T-cell (primary cell): ENCODE data around the gene FGD3. TPM values are rescaled to one million over a fixed set of nuclear protein-coding genes. Genes with fewer than 3 reads are reported as not detected.

Source experiments
- ATAC-seq, 4 experiments: fragments of 200-7000 bp in 3 of 4; fragments of 150-1000 bp in 1 of 4; cut with Tn5 transposase; replicated peaks in 1 of 4; 1 replicate in 3 of 4; 2 replicates in 1 of 4; pipeline ENCODE4 v1.10.0; 2021; ENCODE audit warnings: moderate library complexity in 3 of 4, mild to moderate bottlenecking in 2 of 4, moderate number of reproducible peaks in 1 of 4
- CTCF ChIA-PET, 2 donors: fragments of 300-600 bp; sonication (Branson Sonifier 250); formaldehyde crosslinking; loops; one replicate each; lab custom pipeline; 2022; ENCODE audit warnings: antibody characterized with exemption in 2 of 2; lab: Charles Lee
- POLR2A ChIA-PET, 2 donors: fragments of 300-600 bp; sonication (Branson Sonifier 250); formaldehyde crosslinking; loops; one replicate each; lab custom pipeline; 2022; ENCODE audit warnings: antibody characterized with exemption in 2 of 2; lab: Charles Lee
- DNase-seq, 35 experiments: peaks; one replicate each; pipeline versions ENCODE4 v3.0.0 to v3.0.0-alpha.2; 2013 to 2023
- H3K27ac ChIP-seq: one replicate; pipeline ENCODE4 v1.5.1; 2013; ENCODE audit warnings: low read length
- H3K27me3 ChIP-seq, 2 experiments: replicated peaks in 1 of 2; 1 replicate in 1 of 2; 2 replicates in 1 of 2; pipeline versions ENCODE4 v1.6.1 to v1.7.0; 2013; ENCODE audit warnings: low read length in 1 of 2, mixed read lengths in 1 of 2; ENCODE audit not compliant: control insufficient read depth in 2 of 2, insufficient read depth in 2 of 2; ENCODE audit errors: extremely low read depth in 1 of 2
- H3K36me3 ChIP-seq, 2 donors: 1 replicate in 1 of 2; 2 replicates in 1 of 2; pipeline versions ENCODE4 v1.6.1 to v1.7.0; 2013; ENCODE audit warnings: low read length in 1 of 2; ENCODE audit not compliant: control insufficient read depth in 2 of 2, insufficient read depth in 1 of 2; ENCODE audit errors: extremely low read depth in 1 of 2
- H3K4me1 ChIP-seq, 2 experiments: 1 replicate in 1 of 2; 2 replicates in 1 of 2; pipeline versions ENCODE4 v1.6.1 to v1.7.0; 2013; ENCODE audit warnings: low read length in 2 of 2, mixed read lengths in 1 of 2; ENCODE audit not compliant: insufficient read depth in 2 of 2, control insufficient read depth in 1 of 2; ENCODE audit errors: extremely low read depth in 1 of 2
- H3K4me3 ChIP-seq, 2 donors: 1 replicate in 1 of 2; 2 replicates in 1 of 2; pipeline versions ENCODE4 v1.5.1 to v1.7.0; 2013; ENCODE audit warnings: mild to moderate bottlenecking in 2 of 2, low read length in 1 of 2, moderate library complexity in 1 of 2; ENCODE audit not compliant: control insufficient read depth in 1 of 2; ENCODE audit errors: extremely low read depth in 1 of 2
- H3K9me3 ChIP-seq: 2 replicates; pipeline ENCODE4 v1.7.0; 2013
- H3K27ac Mint-ChIP-seq, 2 donors: one replicate each; pipeline ENCODE4 v1.8.0; 2020 to 2021; ENCODE audit warnings: mild to moderate bottlenecking in 2 of 2, mixed read lengths in 2 of 2
- H3K27me3 Mint-ChIP-seq, 2 donors: one replicate each; pipeline ENCODE4 v1.8.0; 2021 to 2022; ENCODE audit warnings: mixed read lengths in 2 of 2
- H3K36me3 Mint-ChIP-seq: one replicate; pipeline ENCODE4 v1.8.0; 2021; ENCODE audit warnings: mixed read lengths
- H3K4me1 Mint-ChIP-seq, 3 donors: one replicate each; pipeline ENCODE4 v1.8.0; 2020 to 2022; ENCODE audit warnings: mixed read lengths in 3 of 3, mild to moderate bottlenecking in 1 of 3
- H3K4me3 Mint-ChIP-seq, 3 donors: one replicate each; pipeline ENCODE4 v1.8.0; 2020 to 2022; ENCODE audit warnings: mild to moderate bottlenecking in 3 of 3, mixed read lengths in 3 of 3, moderate library complexity in 3 of 3
- H3K9me3 Mint-ChIP-seq, 3 donors: one replicate each; pipeline ENCODE4 v1.8.0; 2020 to 2022; ENCODE audit warnings: mixed read lengths in 3 of 3
- WGBS: methylation state at CpG from one replicate; pipeline ENCODE4 v1.1.5; 2013; ENCODE audit warnings: missing lambda C conversion rate; ENCODE audit not compliant: insufficient coverage; 5-methylcytosine and 5-hydroxymethylcytosine counted together
- total RNA-seq, 35 experiments: library from RNA in 6 of 35; stranded (reverse) in 6 of 35; fragments of 120-200 nt in 1 of 35; gene quantifications; one replicate each; pipeline versions ENCODE4 v1.2.1 to v1.2.4 and lab custom pipeline; 2013 to 2026

FGD3 gene
- total RNA-seq, 5 donors from 2014 or later (not counting 1 experiment from before 2014, with no cell fraction given) = 188 to 349 (median 293) TPM

- POLR2A ChIA-PET = no interaction called here
Observed at GRCh38 chr9:93057042-93057702, 109.8 kb downstream of the FGD3 start.

GRCh38 chr9:93057703-93058354, 110.5 kb downstream of the FGD3 start:
- ChIA-PET POLR2A (no interaction called here), CTCF (interaction anchor here in 1 of 2 donors (0.8 kb wide), 1 partner anchor 55 kb away, joined by 3 read pairs; no protein-coding TSS in a partner anchor)
- peak overlapping the region; percentile 93 for H3K27ac Mint-ChIP-seq

More at GRCh38 chr9:93057042-93057702, 109.8 kb downstream of the FGD3 start:
- no peaks in the 10 kb centered on the region for H3K9me3 ChIP-seq
- Mint-ChIP-seq H3K4me3 (peak overlapping the region; percentile 74 to 80 (median 79)), H3K27me3 (no peaks in the 10 kb centered on the region), H3K4me1 (peaks cover 66 to 78% (median 72%) of the 10 kb centered on the region in 3 donors), H3K27ac (peak overlapping the region; percentile 93), H3K36me3 (peaks cover under 1% of the 10 kb centered on the region), H3K9me3 (no peaks in the 10 kb centered on the region)
- no peaks in the 10 kb centered on the region for H3K36me3 ChIP-seq
- WGBS = 82% methylated on average over 8 of the region's 8 CpGs
- H3K4me3 ChIP-seq = no peak overlapping the region
- DNase-seq (peak in 1 of 35 experiments; percentile 32), ATAC-seq (no peak)
- H3K27ac ChIP-seq = peak overlapping the region; percentile 74
- CTCF ChIA-PET = interaction anchor here in 1 of 2 donors (0.8 kb wide), 1 partner anchor 54 kb away, joined by 3 read pairs; no protein-coding TSS in a partner anchor
- H3K27me3 ChIP-seq = no peaks in the 10 kb centered on the region
- H3K4me1 ChIP-seq = peaks cover 23 to 85% of the 10 kb centered on the region in 2 experiments

DNA sequence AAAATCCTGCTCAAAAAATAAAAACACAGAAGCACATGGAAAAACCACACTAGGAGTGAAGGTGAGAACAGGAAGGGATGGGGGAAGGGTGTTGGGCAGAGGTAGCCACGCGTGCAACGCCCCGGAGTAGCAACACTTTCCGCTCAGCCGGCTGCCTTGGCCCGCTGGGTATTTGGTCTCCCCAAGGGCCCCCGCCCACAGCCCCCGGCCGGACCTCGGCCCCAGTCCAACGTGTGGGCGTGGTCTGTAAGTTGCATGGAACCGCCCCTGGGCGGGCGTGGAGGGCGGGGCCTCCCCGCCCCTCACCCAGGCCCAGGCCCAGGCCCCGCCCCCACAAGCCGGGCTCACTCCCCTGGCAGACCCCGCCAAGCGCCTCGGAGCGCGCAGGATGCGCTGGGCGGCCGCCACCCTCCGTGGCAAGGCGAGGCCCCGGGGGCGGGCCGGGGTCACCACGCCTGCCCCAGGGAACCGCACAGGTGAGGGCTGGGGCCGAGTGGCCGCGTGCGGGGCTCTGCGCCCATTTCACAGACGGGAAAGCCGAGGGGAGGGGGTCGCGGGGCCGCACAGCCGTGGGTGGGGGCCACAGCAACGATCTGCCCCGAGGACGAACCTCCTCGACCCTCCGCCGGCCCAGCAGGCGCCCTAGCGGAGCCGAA, 111.2 kb downstream of the FGD3 start, which contains the start of gene SUSD3:
Gene SUSD3 (plus strand): TSS at position 347 of the 656 bp plus-strand sequence. CDS start 42 bp downstream, at position 389.
- Mint-ChIP-seq H3K9me3 (no peaks in the 10 kb centered on the region), H3K4me3 (peak within 1 kb of the TSS; percentile 92 to 93 (median 93)), H3K36me3 (peaks cover 4% of the 10 kb centered on the region), H3K27ac (peak within 1 kb of the TSS; percentile 99 to 100), H3K27me3 (no peaks in the 10 kb centered on the region), H3K4me1 (peaks cover 73 to 81% (median 78%) of the 10 kb centered on the region in 3 donors)
- under 1% methylated on average over 42 of the region's 55 CpGs for WGBS
- H3K4me1 ChIP-seq = peaks cover 36 to 86% of the 10 kb centered on the region in 2 experiments
- H3K9me3 ChIP-seq = no peaks in the 10 kb centered on the region
- CTCF ChIA-PET = no interaction called here
- ATAC-seq (peak; percentile 71 to 77 (median 74)), DNase-seq (peak; percentile 33 to 77 (median 58))
- peaks cover 0 to 8% of the 10 kb centered on the region in 2 donors for H3K36me3 ChIP-seq
- H3K4me3 ChIP-seq = peak within 1 kb of the TSS; percentile 78 to 88
- H3K27me3 ChIP-seq = no peaks in the 10 kb centered on the region
- POLR2A ChIA-PET = interaction anchor here in 1 of 2 donors (0.6 kb wide), 1 partner anchor 17 kb away, joined by 6 read pairs; no protein-coding TSS in a partner anchor
- H3K27ac ChIP-seq = peak within 1 kb of the TSS; percentile 83

More at GRCh38 chr9:93057703-93058354, 110.5 kb downstream of the FGD3 start:
- H3K27me3 Mint-ChIP-seq = no peaks in the 10 kb centered on the region
- Histone ChIP-seq H3K4me1 (peaks cover 30 to 86% of the 10 kb centered on the region in 2 experiments), H3K36me3 (peaks cover 0 to 6% of the 10 kb centered on the region in 2 donors), H3K9me3 (no peaks in the 10 kb centered on the region), H3K27ac (peak overlapping the region; percentile 74), H3K4me3 (peak overlapping the region in 1 of 2 donors; percentile 78), H3K27me3 (no peaks in the 10 kb centered on the region)
- WGBS = 94% methylated on average over 3 of the region's 14 CpGs
- H3K4me1 Mint-ChIP-seq = peaks cover 73 to 81% (median 76%) of the 10 kb centered on the region in 3 donors
- DNase-seq = peak in 2 of 35 experiments; percentile 30 to 34
- no peaks in the 10 kb centered on the region for H3K9me3 Mint-ChIP-seq
- H3K36me3 Mint-ChIP-seq = peaks cover 4% of the 10 kb centered on the region
- peak; percentile 4 to 41 (median 10) for ATAC-seq
- H3K4me3 Mint-ChIP-seq = peak overlapping the region; percentile 74 to 80 (median 79)

GRCh38 chr9:93059011-93059714, 111.8 kb downstream of the FGD3 start:
- WGBS = under 1% methylated on average over 42 of the region's 53 CpGs
- peaks cover 7% of the 10 kb centered on the region for H3K36me3 Mint-ChIP-seq
- CTCF ChIA-PET = interaction anchor here in 1 of 2 donors (0.8 kb wide), 1 partner anchor 54 kb away, joined by 3 read pairs; no protein-coding TSS in a partner anchor

DNA sequence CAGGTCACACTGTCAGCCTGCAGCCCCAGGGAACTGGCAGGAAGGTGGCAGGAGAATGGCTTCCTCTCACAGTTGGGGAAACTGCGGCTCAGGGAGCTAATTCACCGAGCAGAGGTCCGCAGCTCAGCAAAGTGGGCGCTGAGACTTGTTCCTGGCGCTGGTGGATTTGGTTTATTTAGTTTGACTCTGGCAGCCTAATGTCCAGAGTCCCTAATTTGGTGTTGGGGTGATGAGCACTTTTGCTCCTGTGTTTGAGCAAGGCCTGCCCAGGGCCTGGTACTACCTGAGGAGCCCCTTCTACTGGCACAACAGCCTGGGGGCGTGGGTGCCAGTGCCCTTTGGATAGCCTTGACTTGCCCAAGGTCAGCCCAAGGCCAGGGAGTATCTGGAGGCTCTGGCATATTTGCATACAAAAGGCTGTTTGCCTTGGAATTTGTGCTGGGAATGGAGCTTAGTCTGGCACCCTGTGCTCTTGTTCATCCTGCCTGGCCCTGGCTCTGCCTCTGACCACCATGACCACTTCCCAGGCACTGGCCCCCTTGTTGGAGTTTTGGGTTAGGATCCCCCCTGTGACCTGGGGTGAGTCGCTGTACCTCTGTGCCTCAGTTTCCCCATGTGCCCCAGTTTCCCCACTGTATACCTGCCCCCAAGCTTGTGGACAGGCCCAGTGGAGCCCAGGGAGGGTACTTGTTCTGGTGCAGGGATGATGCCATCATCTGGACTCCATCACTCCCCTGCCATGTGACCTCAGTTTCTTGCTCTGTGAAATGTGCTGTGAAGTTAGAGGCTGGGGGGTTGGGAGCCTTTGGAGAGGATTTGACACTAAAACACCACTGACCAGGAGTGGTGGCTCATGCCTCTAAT, 112.6 kb downstream of the FGD3 start:
- POLR2A ChIA-PET = interaction anchor here (0.6 to 1.0 kb wide), 3 partner anchors 26 to 36 kb away, joined by 3 to 6 read pairs (median 3); no protein-coding TSS in a partner anchor
- DNase-seq (no peak), ATAC-seq (no peak)
- H3K36me3 ChIP-seq = peaks cover 0 to 8% of the 10 kb centered on the region in 2 donors
- Mint-ChIP-seq H3K27me3 (no peaks in the 10 kb centered on the region), H3K4me3 (peak overlapping the region; percentile 92 to 93 (median 93)), H3K4me1 (peaks cover 78 to 87% (median 83%) of the 10 kb centered on the region in 3 donors), H3K9me3 (no peaks in the 10 kb centered on the region), H3K27ac (peak overlapping the region; percentile 99 to 100), H3K36me3 (peaks cover 15% of the 10 kb centered on the region)
- peak overlapping the region; percentile 78 to 88 for H3K4me3 ChIP-seq
- H3K27me3 ChIP-seq = no peaks in the 10 kb centered on the region
- H3K4me1 ChIP-seq = peaks cover 39 to 90% of the 10 kb centered on the region in 2 experiments
- WGBS = 23% methylated on average over 5 of the region's 7 CpGs
- peak overlapping the region; percentile 83 for H3K27ac ChIP-seq
- CTCF ChIA-PET = interaction anchor here (0.6 to 1.1 kb wide), 5 partner anchors 19 to 370 kb away, joined by 3 to 8 read pairs (median 3); no protein-coding TSS in a partner anchor
- no peaks in the 10 kb centered on the region for H3K9me3 ChIP-seq

More at GRCh38 chr9:93059011-93059714, 111.8 kb downstream of the FGD3 start:
- Histone ChIP-seq H3K4me3 (peak overlapping the region; percentile 78 to 88), H3K27ac (peak overlapping the region; percentile 83), H3K4me1 (peaks cover 38 to 87% of the 10 kb centered on the region in 2 experiments), H3K36me3 (peaks cover 0 to 8% of the 10 kb centered on the region in 2 donors), H3K9me3 (no peaks in the 10 kb centered on the region), H3K27me3 (no peaks in the 10 kb centered on the region)
- POLR2A ChIA-PET = interaction anchor here (0.6 to 1.0 kb wide), 2 partner anchors 18 to 34 kb away, joined by 3 to 6 read pairs; no protein-coding TSS in a partner anchor
- Mint-ChIP-seq H3K27me3 (no peaks in the 10 kb centered on the region), H3K9me3 (no peaks in the 10 kb centered on the region), H3K4me3 (peak overlapping the region; percentile 92 to 93 (median 93)), H3K4me1 (peaks cover 73 to 82% (median 79%) of the 10 kb centered on the region in 3 donors), H3K27ac (peak overlapping the region; percentile 99 to 100)
- ATAC-seq = peak; percentile 21 to 39 (median 28)
- peak in 5 of 35 experiments; percentile 24 to 47 (median 38) for DNase-seq
